PFSK-1 (cell line): ENCODE measurements around the gene NKAIN1.

Experiments
- POLR2AphosphoS5 ChIP-seq: IDR thresholded peaks from 2 replicates; pipeline ENCODE4 v1.6.1; 2012; ENCODE audit warnings: low read depth, mild to moderate bottlenecking, control low read depth, low read length, moderate library complexity
- REST ChIP-seq, 2 experiments: IDR thresholded peaks; 2 replicates each; pipeline versions ENCODE4 v1.6.1 to v1.8.0; 2011 to 2012; ENCODE audit warnings: low read depth in 2 of 2, low read length in 2 of 2, control low read depth in 1 of 2, inconsistent platforms in 1 of 2, mild to moderate bottlenecking in 1 of 2, moderate library complexity in 1 of 2; ENCODE audit not compliant: insufficient read depth in 1 of 2
- SIN3A ChIP-seq: IDR thresholded peaks from 2 replicates; pipeline ENCODE4 v1.6.1; 2012; ENCODE audit warnings: mild to moderate bottlenecking, low read length, moderate library complexity, borderline replicate concordance; ENCODE audit not compliant: insufficient read depth
- TAF1 ChIP-seq: IDR thresholded peaks from 2 replicates; pipeline ENCODE4 v1.6.1; 2012; ENCODE audit warnings: low read length, control low read depth, borderline replicate concordance; ENCODE audit not compliant: insufficient read depth

- TF ChIP-seq POLR2AphosphoS5 (no peak), SIN3A (no peak), TAF1 (no peak), REST (IDR thresholded peaks at IDR 0.05; ENCODE audit: insufficient read depth in 1 of 2, low read depth in 2 of 2, low read length in 2 of 2) (no peak)
Measured at GRCh38 chr1:31170486-31170735, 69.3 kb downstream of the NKAIN1 start.
